GM18519 (cell line): ENCODE measurements around the gene BPIFB1.

Source experiments
- ATAC-seq: cut with Tn5 transposase; IDR thresholded peaks from one replicate; pipeline ENCODE4 v1.9.1; 2021; ENCODE audit warnings: mild to moderate bottlenecking, moderate library complexity; ENCODE audit not compliant: unreplicated experiment, low FRiP score

Gene BPIFB1, protein sequence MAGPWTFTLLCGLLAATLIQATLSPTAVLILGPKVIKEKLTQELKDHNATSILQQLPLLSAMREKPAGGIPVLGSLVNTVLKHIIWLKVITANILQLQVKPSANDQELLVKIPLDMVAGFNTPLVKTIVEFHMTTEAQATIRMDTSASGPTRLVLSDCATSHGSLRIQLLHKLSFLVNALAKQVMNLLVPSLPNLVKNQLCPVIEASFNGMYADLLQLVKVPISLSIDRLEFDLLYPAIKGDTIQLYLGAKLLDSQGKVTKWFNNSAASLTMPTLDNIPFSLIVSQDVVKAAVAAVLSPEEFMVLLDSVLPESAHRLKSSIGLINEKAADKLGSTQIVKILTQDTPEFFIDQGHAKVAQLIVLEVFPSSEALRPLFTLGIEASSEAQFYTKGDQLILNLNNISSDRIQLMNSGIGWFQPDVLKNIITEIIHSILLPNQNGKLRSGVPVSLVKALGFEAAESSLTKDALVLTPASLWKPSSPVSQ

DNA sequence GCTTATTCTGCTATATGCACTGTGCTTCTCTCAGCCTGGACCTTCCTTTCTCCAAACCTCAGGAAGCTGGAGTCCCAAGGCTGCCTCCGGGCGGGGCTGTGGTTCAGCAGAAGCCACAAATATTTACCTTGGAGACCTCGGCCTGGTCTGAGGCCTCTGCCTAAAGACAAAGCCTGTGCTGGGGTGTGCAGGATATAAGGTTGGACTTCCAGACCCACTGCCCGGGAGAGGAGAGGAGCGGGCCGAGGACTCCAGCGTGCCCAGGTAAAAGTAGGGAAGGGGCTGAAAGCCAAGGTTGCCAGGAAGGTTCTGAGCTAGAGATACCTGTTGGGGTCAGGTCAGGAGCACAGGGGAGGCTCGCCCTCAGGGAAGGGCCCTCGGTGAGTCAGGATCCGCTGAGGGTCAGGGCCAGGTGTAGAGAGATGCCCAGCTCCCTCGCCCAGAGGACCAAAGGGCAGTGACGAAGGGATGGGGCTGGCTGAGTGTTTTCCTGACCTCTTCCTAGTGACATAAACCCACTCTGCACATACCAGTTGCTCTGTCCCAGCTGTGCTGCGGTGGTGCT is at the start of gene BPIFB1:
TSS of gene BPIFB1 (plus strand) at position 224 of the 565 bp plus-strand sequence. CDS start 2,860 bp downstream, outside the sequence.
- ATAC-seq, result no peak

DNA sequence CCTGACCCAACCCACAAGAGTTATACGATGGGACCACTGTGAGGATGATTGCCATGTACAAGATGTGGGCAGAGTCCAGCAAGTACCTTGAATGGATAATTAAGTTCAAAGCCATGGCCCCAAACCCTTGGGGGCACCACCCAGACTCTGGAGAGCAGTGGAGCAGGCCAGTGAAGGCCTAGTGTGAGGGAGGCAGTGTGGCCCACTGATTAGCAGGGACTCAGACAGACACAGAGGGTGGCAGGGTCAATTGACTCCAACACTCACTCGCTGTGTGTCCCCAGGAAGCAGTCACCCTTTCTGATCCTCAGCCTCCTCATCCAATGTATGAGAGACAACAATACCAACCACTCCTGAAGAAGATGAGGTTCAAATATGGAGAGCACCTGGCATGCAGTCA is 49.0 kb upstream of the BPIFB1 start:
- no peak for ATAC-seq

DNA sequence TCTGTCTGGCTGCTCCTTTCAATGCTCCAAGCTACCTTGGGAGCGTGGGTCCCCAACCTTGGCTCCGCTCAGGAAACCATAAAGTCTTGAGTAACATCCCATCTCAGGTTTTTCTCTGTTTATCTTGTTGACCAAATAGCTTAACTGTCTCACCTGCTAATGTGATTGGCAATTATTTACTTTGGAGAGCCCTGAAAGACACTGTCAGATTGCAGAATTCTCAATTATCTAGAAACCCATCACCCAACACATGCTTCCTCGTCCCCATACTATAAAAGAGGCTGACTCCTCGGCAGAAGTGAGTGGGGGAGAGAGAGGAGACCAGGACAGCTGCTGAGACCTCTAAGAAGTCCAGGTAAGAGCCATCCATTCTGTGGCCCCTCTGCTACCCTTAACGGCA is 47.3 kb upstream of the BPIFB1 start, which contains the start of gene BPIFA1:
TSS of gene BPIFA1 (plus strand) at position 301 of the 400 bp plus-strand sequence. CDS start 1,716 bp downstream, outside the sequence.
- no peak for ATAC-seq

DNA sequence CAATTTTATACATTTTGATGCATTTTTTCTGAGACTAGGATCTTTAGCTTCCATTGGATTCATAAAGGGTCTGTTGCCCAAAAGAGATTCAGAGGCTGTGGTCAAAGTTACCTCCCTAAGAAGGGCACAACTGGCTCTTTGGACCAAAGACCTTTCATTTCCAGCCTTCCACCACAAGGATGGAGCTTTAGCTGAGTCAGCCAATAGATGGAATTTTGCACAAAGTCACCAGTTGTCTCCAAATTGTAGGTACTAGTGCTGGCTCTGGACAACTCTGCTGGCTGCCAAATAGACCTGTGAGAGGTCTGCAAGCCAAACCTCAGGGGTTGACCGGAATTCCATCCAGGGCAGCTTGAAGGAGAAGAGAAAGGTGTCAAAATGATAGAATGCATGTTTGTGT is 46.7 kb upstream of the BPIFB1 start:
- ATAC-seq, result no peak

DNA sequence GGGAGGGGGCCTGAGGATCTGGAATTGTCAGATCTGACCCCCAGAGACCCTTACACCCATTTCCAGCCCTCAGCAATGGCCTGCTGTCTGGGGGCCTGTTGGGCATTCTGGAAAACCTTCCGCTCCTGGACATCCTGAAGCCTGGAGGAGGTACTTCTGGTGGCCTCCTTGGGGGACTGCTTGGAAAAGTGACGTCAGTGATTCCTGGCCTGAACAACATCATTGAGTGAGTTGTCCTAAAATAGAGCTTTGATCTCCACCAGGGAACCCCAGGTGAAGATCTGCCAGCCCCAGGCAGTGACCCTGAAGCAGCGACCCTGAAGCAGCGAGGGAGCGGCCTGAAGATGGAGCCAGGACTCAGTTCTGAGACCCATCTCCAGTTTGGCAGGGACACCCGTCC is 45.0 kb upstream of the BPIFB1 start:
- no peak for ATAC-seq

DNA sequence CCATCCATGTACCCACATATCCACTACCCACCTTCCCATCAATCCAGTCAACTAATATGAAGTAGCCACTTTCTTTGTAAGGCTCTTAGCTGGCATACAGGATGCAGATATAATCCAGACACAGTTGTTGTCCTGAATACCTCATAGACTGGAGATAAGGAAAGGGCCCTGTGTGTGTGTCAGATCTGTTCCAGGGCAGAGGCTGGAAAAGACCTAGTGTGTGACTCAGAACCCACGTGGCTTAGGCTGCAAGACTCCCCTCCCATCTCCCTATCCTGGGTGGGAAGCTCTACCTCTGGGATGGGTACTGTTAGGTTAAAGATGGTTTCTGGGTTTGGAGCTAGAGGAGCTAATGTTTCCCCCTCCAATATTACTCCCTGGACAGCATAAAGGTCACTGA is 43.6 kb upstream of the BPIFB1 start:
- no peak for ATAC-seq

DNA sequence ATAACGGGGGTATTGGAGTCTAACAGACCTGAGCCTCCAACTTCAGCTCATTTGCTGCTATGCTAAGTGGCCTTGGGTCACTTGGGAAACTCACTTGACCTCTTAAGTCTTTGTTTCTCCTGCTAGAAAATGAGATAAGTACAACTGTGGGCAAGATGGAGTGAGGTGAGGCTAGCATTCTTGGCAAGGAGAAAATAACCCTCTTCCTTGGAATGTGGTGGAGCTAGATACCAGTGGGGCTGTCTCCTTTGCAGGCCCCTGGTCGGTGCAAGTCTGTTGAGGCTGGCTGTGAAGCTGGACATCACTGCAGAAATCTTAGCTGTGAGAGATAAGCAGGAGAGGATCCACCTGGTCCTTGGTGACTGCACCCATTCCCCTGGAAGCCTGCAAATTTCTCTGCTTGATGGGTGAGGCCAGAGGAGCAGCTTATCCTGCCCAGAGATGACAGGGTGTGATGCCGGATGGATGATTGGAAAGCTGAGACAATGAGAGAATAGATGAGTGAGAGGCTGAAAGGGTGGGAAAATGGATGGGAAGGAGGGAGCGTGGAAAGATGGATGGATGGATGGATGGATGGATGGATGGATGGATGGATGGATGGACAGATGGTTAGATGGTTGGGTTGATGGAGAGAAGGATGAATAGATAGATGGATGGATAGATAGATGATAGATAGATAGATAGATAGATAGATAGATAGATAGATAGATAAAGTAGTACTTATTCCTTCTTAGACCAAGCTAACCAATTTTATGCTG is 42.9 kb upstream of the BPIFB1 start:
- no peak for ATAC-seq

DNA sequence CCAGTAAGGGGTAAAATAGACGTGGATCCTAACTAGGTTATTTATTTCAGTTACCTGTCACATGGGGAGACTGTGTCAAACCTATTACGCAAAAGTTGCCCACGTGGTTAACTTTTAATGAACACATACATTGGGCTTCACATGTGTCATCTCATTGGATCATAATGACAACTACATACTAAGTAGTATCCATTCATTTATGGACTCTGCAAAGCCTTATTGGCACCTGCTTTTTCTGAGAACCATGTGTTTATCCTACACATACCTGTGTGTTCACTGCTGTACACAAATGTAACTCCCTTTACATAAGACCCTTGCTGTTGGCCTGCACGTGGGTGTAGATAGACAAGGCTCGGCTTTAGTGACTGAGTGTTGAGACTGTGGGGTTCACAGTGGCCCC is 42.1 kb upstream of the BPIFB1 start:
- no peak for ATAC-seq

DNA sequence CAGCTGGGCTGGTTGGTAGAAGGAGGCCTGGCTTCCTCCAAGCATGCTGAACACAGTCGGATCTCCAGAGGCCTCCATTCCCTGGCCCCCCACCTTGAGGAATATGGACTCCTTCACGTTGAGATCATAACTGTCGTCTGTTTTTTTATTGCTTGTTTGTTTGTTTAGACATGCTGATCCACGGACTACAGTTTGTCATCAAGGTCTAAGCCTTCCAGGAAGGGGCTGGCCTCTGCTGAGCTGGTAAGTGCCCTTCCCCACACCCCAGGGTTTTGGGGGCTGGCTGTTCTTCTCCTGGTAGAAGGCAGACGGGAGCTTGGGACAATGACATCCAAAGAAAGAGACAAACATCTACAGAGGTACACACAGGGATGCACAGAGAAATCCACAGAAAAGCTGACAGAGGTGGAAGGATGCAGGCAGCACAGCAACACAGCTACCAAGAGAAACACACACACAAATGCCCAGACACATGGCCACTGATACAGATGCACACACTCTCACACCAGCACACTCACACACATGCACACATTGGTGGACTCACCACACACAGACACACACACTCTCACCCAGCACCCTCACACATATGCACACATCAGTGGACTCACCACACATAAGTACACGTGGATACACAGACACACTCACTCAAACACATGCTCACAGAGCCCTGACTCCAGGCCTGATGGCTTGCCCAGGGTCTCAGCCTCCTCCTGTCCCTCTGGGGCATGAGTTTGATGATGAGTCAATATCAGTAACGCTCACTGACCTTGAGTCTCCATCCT is 40.5 kb upstream of the BPIFB1 start:
- no peak for ATAC-seq

DNA sequence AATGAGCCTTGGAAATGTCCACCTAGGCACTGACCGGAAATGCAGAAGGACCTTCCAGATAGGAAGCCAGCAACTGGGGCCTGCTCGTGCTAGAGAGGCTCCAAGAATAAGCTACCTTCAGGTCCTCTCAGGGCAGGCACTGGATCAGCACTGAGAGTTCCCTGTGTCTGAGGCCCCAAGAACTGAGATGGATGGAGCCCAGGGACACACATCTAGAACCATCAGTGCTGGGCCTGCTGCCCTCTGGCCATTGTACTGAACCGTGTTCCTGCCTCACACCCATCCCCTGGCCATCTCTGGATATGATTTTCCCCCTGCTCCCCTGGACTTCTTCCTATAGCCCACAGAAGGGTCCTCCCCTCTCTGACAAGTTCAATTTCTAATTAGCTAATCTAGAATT is 36.9 kb upstream of the BPIFB1 start:
- ATAC-seq, result no peak

DNA sequence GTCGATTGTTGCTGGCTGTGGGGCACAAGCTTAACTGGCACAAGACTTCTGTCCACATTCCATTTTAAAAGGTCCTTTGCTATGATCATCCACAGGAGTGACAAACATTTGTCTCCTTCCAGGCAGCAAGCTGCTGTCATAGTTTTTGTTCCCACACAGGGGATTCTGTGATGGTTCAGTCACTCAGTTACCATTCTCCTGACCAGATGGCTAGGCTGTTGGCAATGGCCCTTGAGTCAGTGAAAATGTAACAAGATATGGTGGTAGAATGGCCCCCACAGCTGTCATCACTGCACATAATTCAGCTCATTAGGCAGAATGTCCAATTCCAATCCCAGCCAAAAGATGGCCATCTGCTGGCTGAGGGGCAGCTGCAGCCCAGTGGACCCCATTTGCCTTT is 33.6 kb upstream of the BPIFB1 start:
- no peak for ATAC-seq

DNA sequence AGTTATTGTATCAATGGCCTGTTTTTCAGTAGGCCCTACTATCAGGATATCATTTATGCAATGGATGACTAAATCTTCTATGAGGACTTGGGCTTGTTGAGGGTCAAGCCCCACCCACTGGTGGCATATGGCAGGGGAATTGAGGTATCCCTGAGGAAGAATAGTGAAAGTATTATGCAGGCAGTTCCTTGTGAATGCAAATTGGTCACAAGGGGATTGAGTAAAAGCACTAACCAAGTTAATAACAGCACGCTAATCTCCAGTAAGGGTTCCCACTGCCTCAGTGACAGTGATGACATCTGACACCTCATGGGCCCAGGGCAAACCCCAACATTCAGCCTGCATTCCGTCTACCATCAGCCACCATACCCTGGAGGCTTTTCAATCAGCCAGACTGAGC is 32.3 kb upstream of the BPIFB1 start:
- no peak for ATAC-seq

DNA sequence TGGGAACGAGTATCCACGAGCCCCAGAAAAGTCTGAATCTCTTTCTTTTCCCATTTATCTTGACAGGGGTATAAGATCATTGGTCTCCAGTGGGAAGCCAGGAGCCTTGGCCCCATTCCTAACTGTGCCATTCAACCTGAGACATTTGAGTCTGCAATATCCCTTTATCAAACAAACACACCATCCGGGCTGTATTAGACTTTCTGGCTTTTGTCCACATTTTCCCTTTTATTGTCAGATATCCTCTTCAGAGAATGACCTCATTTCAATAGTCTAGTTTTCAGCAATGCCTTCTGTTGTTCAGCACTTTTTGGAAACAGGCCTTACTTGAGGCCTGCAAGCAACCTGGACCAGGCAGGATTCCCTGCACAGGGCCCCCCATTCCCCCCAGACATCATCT is 31.5 kb upstream of the BPIFB1 start:
- no peak for ATAC-seq

DNA sequence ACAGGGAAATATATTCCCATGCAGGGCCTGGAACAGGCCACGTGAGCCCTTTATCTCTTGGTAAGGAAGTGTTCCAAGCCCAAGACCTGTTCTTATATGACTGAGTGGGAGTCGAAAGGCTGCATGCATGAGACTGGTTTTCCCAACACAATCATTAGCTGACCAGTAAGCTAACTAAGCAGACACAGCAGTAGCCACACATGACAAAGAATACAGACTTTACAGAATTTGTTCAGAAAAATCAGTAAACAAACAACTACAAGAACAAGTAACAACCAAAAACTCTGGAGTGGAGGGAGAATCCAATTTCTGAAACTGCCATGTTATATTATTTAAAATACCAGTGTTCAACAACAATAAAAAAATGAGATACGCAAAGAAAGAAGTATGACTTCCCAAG is 30.6 kb upstream of the BPIFB1 start:
- ATAC-seq, result no peak

DNA sequence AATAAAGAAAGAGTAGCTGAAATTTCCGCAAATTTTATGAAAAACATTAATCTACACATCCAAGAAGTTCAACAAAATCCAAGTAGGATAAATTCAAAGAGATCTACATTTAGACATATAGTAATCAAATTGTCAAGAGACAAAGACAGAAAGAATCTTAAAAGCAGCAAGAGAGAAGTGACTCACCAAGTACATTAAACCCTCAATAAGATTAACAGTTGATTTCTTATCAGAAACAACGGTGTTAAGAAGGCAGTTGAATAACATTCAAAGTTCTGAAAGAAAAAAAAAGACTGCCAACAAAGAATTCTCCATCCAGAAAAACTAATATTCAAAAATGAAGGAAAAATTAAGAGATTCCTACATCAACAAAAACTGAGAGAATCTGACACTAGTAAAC is 28.0 kb upstream of the BPIFB1 start:
- no peak for ATAC-seq

DNA sequence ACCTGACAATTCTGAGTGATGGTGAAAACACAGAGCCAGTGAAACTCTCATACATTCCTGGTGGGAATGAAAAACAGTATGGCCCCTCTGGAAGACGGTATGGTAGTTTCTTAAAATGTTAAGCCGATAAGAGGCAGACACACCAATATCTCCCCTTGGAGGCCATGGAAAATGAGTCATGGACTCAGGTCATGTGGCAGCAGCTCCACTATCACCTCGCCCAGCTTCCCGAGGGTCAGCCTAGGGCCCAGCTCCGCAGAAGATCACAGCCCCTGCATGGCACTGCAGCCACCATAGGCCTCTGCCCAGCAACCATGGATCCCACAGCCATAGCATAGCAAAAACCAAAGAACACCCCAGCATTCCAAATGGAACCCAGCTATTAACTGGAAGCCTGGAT is 25.8 kb upstream of the BPIFB1 start:
- ATAC-seq, result no peak

DNA sequence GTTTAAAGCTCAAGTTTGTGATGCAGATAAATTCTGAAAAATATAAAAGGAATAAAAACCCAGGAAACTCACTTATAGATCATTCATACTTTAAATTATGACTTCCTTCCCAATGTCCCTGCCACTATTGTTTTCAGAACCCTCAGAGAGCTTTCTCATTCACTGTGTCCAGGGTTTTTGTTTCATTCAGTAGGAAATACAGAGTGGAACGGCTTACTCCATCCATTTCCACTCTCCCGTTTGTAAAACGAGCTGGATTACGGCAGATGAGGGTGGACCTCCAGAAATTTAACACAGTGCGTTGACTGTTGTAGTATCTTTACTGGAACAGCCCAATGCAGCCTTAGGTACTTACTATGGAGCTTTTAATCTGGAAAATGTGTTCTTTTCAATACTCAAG is 23.6 kb upstream of the BPIFB1 start:
- ATAC-seq, result no peak

DNA sequence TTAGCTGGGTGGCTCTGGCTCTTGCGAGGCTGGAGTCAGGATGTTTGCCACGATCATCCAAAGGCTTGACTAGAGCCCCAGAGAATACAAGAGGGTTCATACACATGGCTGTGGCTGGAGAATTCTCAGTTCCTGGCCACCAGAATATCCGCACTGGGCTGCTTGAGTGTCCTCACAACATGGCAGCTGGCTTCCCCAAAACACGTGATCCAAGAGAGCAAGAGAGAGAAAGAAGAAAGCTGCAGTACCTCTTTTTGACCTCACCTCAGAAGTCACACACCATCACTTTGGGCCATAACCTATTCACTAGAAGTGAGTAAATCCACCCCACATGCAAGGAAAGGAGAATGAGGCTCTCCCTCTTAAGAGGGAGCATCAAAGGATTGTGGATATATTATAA is 21.5 kb upstream of the BPIFB1 start:
- ATAC-seq, result no peak

DNA sequence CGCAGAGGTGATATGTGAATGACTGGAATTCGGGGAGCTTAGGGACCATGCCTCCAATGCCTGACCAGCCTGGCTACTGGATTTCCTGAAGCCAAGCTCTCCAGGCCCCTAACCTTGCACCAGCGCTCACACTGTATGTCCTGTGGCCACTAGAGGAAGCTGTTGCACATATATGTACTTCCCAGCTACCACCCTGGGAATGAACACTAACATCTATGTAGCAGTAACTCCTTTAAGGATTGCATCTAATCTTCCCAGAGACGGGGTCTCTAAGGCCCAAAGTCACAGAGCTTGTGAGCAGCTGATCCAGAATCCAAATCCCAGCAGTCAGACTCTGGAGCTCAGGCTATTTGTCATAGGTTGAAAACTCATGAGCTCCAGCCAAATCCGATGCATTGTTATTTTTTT is 20.4 kb upstream of the BPIFB1 start:
- no peak for ATAC-seq

DNA sequence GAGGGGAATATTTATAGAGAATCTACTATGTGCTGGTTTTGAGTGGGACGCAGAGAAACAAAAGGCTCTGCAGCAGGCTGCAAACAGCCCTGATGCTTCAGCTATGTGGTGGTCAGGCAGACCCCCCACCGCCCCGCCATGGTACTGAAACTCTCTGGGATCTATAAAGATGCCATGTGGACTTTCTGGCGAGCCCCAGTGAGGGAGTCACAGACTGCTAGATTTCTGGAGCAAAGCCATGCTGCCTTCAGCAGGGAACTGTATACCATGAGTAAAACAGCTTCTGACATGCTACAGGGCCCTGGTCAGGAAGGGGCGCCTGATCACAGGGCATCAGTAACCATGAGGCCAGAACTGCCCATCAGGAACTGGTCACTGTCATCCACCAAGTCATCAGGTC is 19.2 kb upstream of the BPIFB1 start:
- ATAC-seq, result no peak

DNA sequence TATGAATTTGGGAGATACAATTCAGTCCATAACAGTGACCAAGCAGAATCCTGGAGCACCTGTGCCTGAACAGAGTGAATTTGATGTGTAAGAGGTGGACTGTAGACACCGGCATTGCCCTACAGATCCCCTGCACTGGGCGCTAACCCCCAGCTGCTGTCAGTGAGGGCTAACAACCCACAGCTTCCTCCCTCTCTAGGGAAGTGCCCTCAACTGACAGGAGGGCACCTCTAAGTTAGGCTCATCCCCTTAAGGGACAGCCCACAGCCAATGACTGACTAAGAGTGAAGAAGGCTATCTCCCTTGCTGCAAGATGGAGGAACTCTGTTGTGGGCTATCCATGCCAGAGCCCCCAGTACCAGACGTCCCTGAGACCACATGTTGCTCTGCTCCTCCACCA is 15.3 kb upstream of the BPIFB1 start:
- no peak for ATAC-seq
